Fibroblast of lung (primary cell): ENCODE results near the gene SH3D19. TPM values are rescaled to one million over a fixed set of nuclear protein-coding genes. Genes with fewer than 3 reads are reported as not detected.
A peak's percentile ranks its signal among the peaks of the same experiment; 100 is the strongest.

Experiments
- DNase-seq, 2 donors: peaks; one replicate each; pipeline versions ENCODE4 v3.0.0 to v3.0.0-alpha.2; 2010; ENCODE audit warnings: low read depth in 2 of 2
- H2AFZ ChIP-seq: 2 replicates; pipeline ENCODE4 v1.5.1; 2012; ENCODE audit warnings: low read length, control low read depth, inconsistent platforms
- H3K27ac ChIP-seq: 2 replicates; pipeline ENCODE4 v1.5.1; 2011; ENCODE audit warnings: low read length, control low read depth; ENCODE audit not compliant: insufficient read depth
- H3K27me3 ChIP-seq: 2 replicates; pipeline ENCODE4 v1.5.1; 2011; ENCODE audit warnings: mild to moderate bottlenecking, low read length; ENCODE audit not compliant: control insufficient read depth, insufficient read depth
- H3K36me3 ChIP-seq: 2 replicates; pipeline ENCODE4 v1.5.1; 2011; ENCODE audit warnings: low read length; ENCODE audit not compliant: control insufficient read depth, insufficient read depth
- H3K4me1 ChIP-seq: 2 replicates; pipeline ENCODE4 v1.5.1; 2011; ENCODE audit warnings: low read length; ENCODE audit not compliant: control insufficient read depth, insufficient read depth; ENCODE audit errors: extremely low read depth
- H3K4me2 ChIP-seq: 2 replicates; pipeline ENCODE4 v1.5.1; 2011; ENCODE audit warnings: low read length, control low read depth; ENCODE audit not compliant: insufficient read depth; ENCODE audit errors: extremely low read depth
- H3K4me3 ChIP-seq, 4 experiments: fragments of 200-600 bp in 1 of 4; sonication (generic) in 1 of 4; replicated peaks in 1 of 4; 2 replicates each; pipeline ENCODE4 v1.5.1; 2011 to 2016; ENCODE audit warnings: low read length in 4 of 4, low read depth in 3 of 4, mild to moderate bottlenecking in 3 of 4, control low read depth in 2 of 4, inconsistent platforms in 1 of 4, mixed read lengths in 1 of 4; ENCODE audit not compliant: insufficient read depth in 1 of 4; ENCODE audit errors: control extremely low read depth in 1 of 4
- H3K79me2 ChIP-seq: 2 replicates; pipeline ENCODE4 v1.5.1; 2012; ENCODE audit warnings: mild to moderate bottlenecking, low read length, inconsistent platforms; ENCODE audit not compliant: control insufficient read depth, insufficient read depth
- H3K9ac ChIP-seq: 2 replicates; pipeline ENCODE4 v1.5.1; 2011; ENCODE audit warnings: mild to moderate bottlenecking, low read length, control low read depth; ENCODE audit not compliant: insufficient read depth
- H3K9me3 ChIP-seq: 2 replicates; pipeline ENCODE4 v1.5.1; 2012; ENCODE audit warnings: low read depth, low read length; ENCODE audit not compliant: control insufficient read depth, insufficient read depth
- H4K20me1 ChIP-seq: 2 replicates; pipeline ENCODE4 v1.5.1; 2011; ENCODE audit warnings: low read length; ENCODE audit not compliant: control insufficient read depth, insufficient read depth; ENCODE audit errors: extremely low read depth
- EZH2 ChIP-seq: IDR thresholded peaks from 2 replicates; pipeline ENCODE4 v1.5.1; 2012; ENCODE audit warnings: low read length, control low read depth, mild to moderate bottlenecking; ENCODE audit errors: missing control alignments
- polyA plus RNA-seq, 2 donors: library from polyadenylated mRNA; depleted of rRNA in 1 of 2; stranded (reverse) in 1 of 2; unstranded in 1 of 2; fragments of >200 nt; gene quantifications; 2 replicates each; pipeline ENCODE4 v1.2.1, GENCODE V29; 2011 to 2012; ENCODE audit warnings: missing spikeins in 1 of 2
- total RNA-seq: library from RNA; depleted of rRNA; stranded (reverse); fragments of >200 nt; gene quantifications from 2 replicates; pipeline ENCODE4 v1.2.1, GENCODE V29; 2014
- TF ChIP-seq, protein P1 (sequence below), 2 donors: IDR thresholded peaks in 1 of 2; conservative IDR thresholded peaks in 1 of 2; 1 replicate in 1 of 2; 2 replicates in 1 of 2; pipeline ENCODE4 v1.5.1; 2011 to 2012; ENCODE audit warnings: low read length in 2 of 2, control low read depth in 1 of 2, inconsistent platforms in 1 of 2, low read depth in 1 of 2, mild to moderate bottlenecking in 1 of 2

SH3D19 gene
- total and polyA plus RNA-seq, 2 donors (not counting 1 experiment from before 2014, with no cell fraction given), result 31.4 to 41.3 TPM

DNA sequence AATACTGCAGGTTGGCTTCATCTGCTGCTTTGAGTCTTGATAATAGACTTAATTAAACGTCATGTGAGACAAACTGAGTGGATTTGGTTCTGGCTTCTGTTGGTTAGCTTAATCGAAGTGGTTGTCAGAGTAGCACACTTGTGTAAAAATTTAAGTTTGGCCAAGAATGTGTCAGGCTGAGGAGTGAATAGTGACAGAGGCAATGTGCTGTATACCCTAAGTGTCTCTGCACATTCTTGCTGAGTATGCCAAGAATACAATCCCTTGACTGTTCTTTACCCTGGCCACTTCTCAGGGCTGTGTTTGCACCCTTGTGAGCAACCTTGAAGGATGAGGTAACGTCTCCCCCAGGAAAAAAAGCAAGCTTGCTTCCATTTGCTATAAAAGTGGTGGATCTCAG, 211.1 kb downstream of the SH3D19 start:
- no peaks in the 10 kb centered on the region for H3K27me3 ChIP-seq
- H3K36me3 ChIP-seq, result peaks cover 2% of the 10 kb centered on the region
- no peaks in the 10 kb centered on the region for H3K9me3 ChIP-seq
- peak in 1 of 2 donors; percentile 32 for DNase-seq
- H3K27ac ChIP-seq, result no peak overlapping the region
- no peak overlapping the region for H3K9ac ChIP-seq
- no peak overlapping the region for H3K4me3 ChIP-seq
- TF ChIP-seq, protein P1, sequence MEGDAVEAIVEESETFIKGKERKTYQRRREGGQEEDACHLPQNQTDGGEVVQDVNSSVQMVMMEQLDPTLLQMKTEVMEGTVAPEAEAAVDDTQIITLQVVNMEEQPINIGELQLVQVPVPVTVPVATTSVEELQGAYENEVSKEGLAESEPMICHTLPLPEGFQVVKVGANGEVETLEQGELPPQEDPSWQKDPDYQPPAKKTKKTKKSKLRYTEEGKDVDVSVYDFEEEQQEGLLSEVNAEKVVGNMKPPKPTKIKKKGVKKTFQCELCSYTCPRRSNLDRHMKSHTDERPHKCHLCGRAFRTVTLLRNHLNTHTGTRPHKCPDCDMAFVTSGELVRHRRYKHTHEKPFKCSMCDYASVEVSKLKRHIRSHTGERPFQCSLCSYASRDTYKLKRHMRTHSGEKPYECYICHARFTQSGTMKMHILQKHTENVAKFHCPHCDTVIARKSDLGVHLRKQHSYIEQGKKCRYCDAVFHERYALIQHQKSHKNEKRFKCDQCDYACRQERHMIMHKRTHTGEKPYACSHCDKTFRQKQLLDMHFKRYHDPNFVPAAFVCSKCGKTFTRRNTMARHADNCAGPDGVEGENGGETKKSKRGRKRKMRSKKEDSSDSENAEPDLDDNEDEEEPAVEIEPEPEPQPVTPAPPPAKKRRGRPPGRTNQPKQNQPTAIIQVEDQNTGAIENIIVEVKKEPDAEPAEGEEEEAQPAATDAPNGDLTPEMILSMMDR (conservative IDR thresholded peaks at IDR 0.05 in 1 of 2, IDR thresholded peaks at IDR 0.05 in 1 of 2; ENCODE audit: low read depth in 1 of 2, low read length in 2 of 2), result no peak
- TF ChIP-seq EZH2, result no peak
- no peak overlapping the region for H2AFZ ChIP-seq
- no peaks in the 10 kb centered on the region for H3K79me2 ChIP-seq
- no peaks in the 10 kb centered on the region for H4K20me1 ChIP-seq
- no peaks in the 10 kb centered on the region for H3K4me1 ChIP-seq
- H3K4me2 ChIP-seq, result no peak overlapping the region

DNA sequence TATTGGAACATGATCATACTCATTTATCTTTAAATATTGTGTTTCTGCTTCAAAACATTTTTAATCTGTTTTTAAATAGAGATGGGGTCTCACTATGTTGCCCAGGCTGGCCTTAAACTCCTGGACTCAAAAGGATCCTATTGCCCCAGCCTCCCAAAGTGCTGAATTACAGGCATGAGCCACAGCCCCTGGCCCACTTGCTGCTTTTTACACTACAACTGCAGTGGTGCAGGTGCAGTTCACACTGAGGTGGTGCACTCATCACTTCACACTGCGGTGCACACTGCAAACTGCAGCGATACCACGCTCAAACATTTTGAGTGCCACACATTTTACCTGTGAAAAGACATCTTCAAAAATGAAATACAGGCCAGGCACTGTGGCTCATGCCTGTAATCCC, 215.2 kb downstream of the SH3D19 start:
- no peak for TF ChIP-seq EZH2
- TF ChIP-seq, protein P1 (conservative IDR thresholded peaks at IDR 0.05 in 1 of 2, IDR thresholded peaks at IDR 0.05 in 1 of 2; ENCODE audit: low read depth in 1 of 2, low read length in 2 of 2), result no peak

DNA sequence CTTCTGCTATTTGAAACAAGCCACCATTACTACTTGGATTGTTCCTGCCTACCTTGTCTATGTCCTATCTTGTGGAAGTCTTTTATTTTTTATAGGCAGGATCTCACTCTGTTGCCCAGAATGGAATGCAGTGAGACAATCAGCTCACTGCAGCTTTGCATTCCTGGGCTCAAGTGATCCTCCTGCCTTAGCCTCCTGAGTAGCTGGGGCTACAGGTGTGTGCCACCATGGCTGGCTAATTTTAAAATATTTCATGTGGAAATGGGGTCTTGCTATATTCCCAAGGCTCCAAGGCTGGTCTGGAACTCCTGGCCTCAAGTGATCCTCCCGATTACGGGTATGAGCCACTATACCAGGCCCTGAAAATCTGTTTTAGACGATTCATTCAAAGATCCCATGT, 218.3 kb downstream of the SH3D19 start:
- no peak overlapping the region for H3K9ac ChIP-seq
- no peak for TF ChIP-seq EZH2
- TF ChIP-seq, protein P1 (conservative IDR thresholded peaks at IDR 0.05 in 1 of 2, IDR thresholded peaks at IDR 0.05 in 1 of 2; ENCODE audit: low read depth in 1 of 2, low read length in 2 of 2), result no peak
- no peaks in the 10 kb centered on the region for H4K20me1 ChIP-seq
- peaks cover 10% of the 10 kb centered on the region for H3K79me2 ChIP-seq
- H3K9me3 ChIP-seq, result no peaks in the 10 kb centered on the region
- no peak overlapping the region for H3K4me3 ChIP-seq
- peaks cover 7% of the 10 kb centered on the region for H3K36me3 ChIP-seq
- H3K4me2 ChIP-seq, result no peak overlapping the region
- no peak overlapping the region for H2AFZ ChIP-seq
- no peak overlapping the region for H3K27ac ChIP-seq
- no peak for DNase-seq
- H3K27me3 ChIP-seq, result no peaks in the 10 kb centered on the region
- peaks cover 2% of the 10 kb centered on the region for H3K4me1 ChIP-seq

More for the DNA sequence above, 215.2 kb downstream of the SH3D19 start:
- H3K9ac ChIP-seq, result no peak overlapping the region
- no peaks in the 10 kb centered on the region for H3K79me2 ChIP-seq
- no peak overlapping the region for H3K4me2 ChIP-seq
- H3K9me3 ChIP-seq, result no peaks in the 10 kb centered on the region
- no peak overlapping the region for H3K4me3 ChIP-seq
- H3K4me1 ChIP-seq, result no peaks in the 10 kb centered on the region
- H3K27ac ChIP-seq, result no peak overlapping the region
- peaks cover 4% of the 10 kb centered on the region for H3K36me3 ChIP-seq
- no peak overlapping the region for H2AFZ ChIP-seq
- H4K20me1 ChIP-seq, result no peaks in the 10 kb centered on the region
- H3K27me3 ChIP-seq, result no peaks in the 10 kb centered on the region
- DNase-seq, result no peak
